ENCODE data around the gene GJB3. TPM values are rescaled to one million over a fixed set of nuclear protein-coding genes. Genes with fewer than 3 reads are reported as not detected.

Gene GJB3
- total RNA-seq, 1 experiment from 2014 or later: 0.96 TPM

GRCh38 chr1:34746101-34746500 lies 34.9 kb upstream of the GJB3 start:
- Histone ChIP-seq H3K4ac (ENCODE audit: low read depth, low read length) (no peak overlapping the region), H3K4me1 (ENCODE audit: insufficient read depth, low read length) (no peaks in the 10 kb centered on the region; the same call in 1 of the 2 replicates), H4K8ac (replicated peaks; ENCODE audit: insufficient read length, low read depth, low read length) (no peak overlapping the region), H2AK5ac (ENCODE audit: insufficient read length, low read length) (no peak overlapping the region), H3K23ac (ENCODE audit: insufficient read length, low read depth, low read length) (no peak overlapping the region), H3K27ac (ENCODE audit: insufficient read length, low read depth, low read length) (no peak overlapping the region), H2BK5ac (ENCODE audit: insufficient read length, low read length) (no peak overlapping the region), H3K27me3 (ENCODE audit: insufficient read depth, low read length) (no peaks in the 10 kb centered on the region; the same call in 1 of the 2 replicates), H3K56ac (ENCODE audit: insufficient read length, low read depth, low read length) (no peak overlapping the region), H3K79me2 (ENCODE audit: insufficient read depth, low read length) (no peaks in the 10 kb centered on the region), H3T11ph (ENCODE audit: low read length) (no peak overlapping the region), H4K20me1 (ENCODE audit: control insufficient read depth, insufficient read depth, insufficient read length) (no peaks in the 10 kb centered on the region), H2BK120ac (ENCODE audit: low read depth, low read length, poor library complexity, severe bottlenecking) (no peak overlapping the region), H3K14ac (ENCODE audit: insufficient read depth, low read length) (no peak overlapping the region), H3K18ac (ENCODE audit: insufficient read length, low read depth, low read length) (no peak overlapping the region), H2BK15ac (ENCODE audit: low read depth, low read length) (no peak overlapping the region), H2BK12ac (ENCODE audit: insufficient read length, low read depth, low read length) (no peak overlapping the region), H3K9ac (ENCODE audit: extremely low read depth, insufficient read length, low read length) (no peak overlapping the region), H3K23me2 (ENCODE audit: insufficient read length, low read depth, low read length, poor library complexity, severe bottlenecking) (no peaks in the 10 kb centered on the region), H3K79me1 (ENCODE audit: insufficient read depth, low read depth, low read length, poor library complexity, severe bottlenecking) (no peaks in the 10 kb centered on the region), H4K5ac (ENCODE audit: insufficient read length, low read depth, low read length) (no peak overlapping the region), H3K4me2 (ENCODE audit: insufficient read depth, insufficient read length, low read length) (no peak overlapping the region), H2AFZ (ENCODE audit: low read length) (no peak overlapping the region), H3K9me3 (ENCODE audit: control insufficient read depth, low read depth, low read length) (no peaks in the 10 kb centered on the region), H2BK20ac (ENCODE audit: low read depth, low read length, poor library complexity, severe bottlenecking) (no peak overlapping the region), H4K91ac (ENCODE audit: insufficient read length, low read depth, low read length) (no peak overlapping the region)
- no peak for TF ChIP-seq CTCF (conservative IDR thresholded peaks at IDR 0.05)
- Mint-ChIP-seq H3K9me3 (no peaks in the 10 kb centered on the region; a peak in 1 of 5 replicates), H3K27ac (no peak overlapping the region), H3K27me3 (ENCODE audit: low read depth) (peaks cover 23% of the 10 kb centered on the region), H3K36me3 (ENCODE audit: insufficient read depth in 1 of 3, low read depth in 3 of 3) (no peaks in the 10 kb centered on the region; a peak in 1 of 7 replicates), H3K4me3 (no peak overlapping the region), H3K4me1 (peaks cover 18 to 24% of the 10 kb centered on the region in 2 experiments)
- no peak for DNase-seq
- WGBS (ENCODE audit: extremely low coverage, insufficient read length, low lambda C conversion rate): no CpG with 5 or more reads among the region's 4 CpGs
